Calu3 (cell line): Measurements from ENCODE around the gene SPATA13. TPM values are rescaled to one million over a fixed set of nuclear protein-coding genes. Genes with fewer than 3 reads are reported as not detected.
"Not testable (repeated sequence)": the region's sequence is repeated elsewhere in the genome, so short reads cannot be mapped to it uniquely, and the experiment has no call there.

ENCODE experiments used
- BruUV-seq: library from RNA; stranded (reverse); fragments of 400-500 nt; replicated peaks from 2 replicates; lab custom pipeline; 2021; lab: Mats Ljungman, UMichigan
- CTCF ChIA-PET: fragments of 300-600 bp; sonication (Branson Sonifier 250); formaldehyde crosslinking; loops from one replicate; lab custom pipeline; 2022; ENCODE audit warnings: antibody characterized with exemption; lab: Charles Lee
- DNase-seq: peaks from one replicate; pipeline ENCODE4 v3.0.0; 2022
- H3K27ac Mint-ChIP-seq: one replicate; pipeline ENCODE4 v1.8.0; 2022; ENCODE audit warnings: mixed read lengths; ENCODE audit not compliant: unreplicated experiment
- H3K27me3 Mint-ChIP-seq: one replicate; pipeline ENCODE4 v1.8.0; 2022; ENCODE audit warnings: mixed read lengths; ENCODE audit not compliant: unreplicated experiment
- H3K36me3 Mint-ChIP-seq: one replicate; pipeline ENCODE4 v1.8.0; 2022; ENCODE audit warnings: mild to moderate bottlenecking, moderate library complexity, mixed read lengths; ENCODE audit not compliant: insufficient read depth, unreplicated experiment
- H3K4me1 Mint-ChIP-seq: one replicate; pipeline ENCODE4 v1.8.0; 2022; ENCODE audit warnings: mild to moderate bottlenecking, low read depth, mixed read lengths; ENCODE audit not compliant: unreplicated experiment
- H3K4me3 Mint-ChIP-seq: one replicate; pipeline ENCODE4 v1.8.0; 2022; ENCODE audit warnings: mild to moderate bottlenecking, low read depth, moderate library complexity, mixed read lengths; ENCODE audit not compliant: unreplicated experiment
- H3K9me3 Mint-ChIP-seq: one replicate; pipeline ENCODE4 v1.8.0; 2022; ENCODE audit warnings: low read depth, mixed read lengths; ENCODE audit not compliant: unreplicated experiment
- CTCF ChIP-seq: fragments of 200-600 bp; IDR thresholded peaks from one replicate; pipeline ENCODE4 v1.8.0; 2022; ENCODE audit warnings: antibody characterized with exemption; ENCODE audit not compliant: unreplicated experiment
- intact Hi-C: fragments of 100-400 bp; cut with micrococcal nuclease; formaldehyde crosslinking; loops from one replicate; pipeline ENCODE4 v1.10.0; 2022; ENCODE audit not compliant: unreplicated experiment
- total RNA-seq: library from RNA; stranded (reverse); gene quantifications from 2 replicates; pipeline ENCODE4 v1.2.3, GENCODE V29; 2022

Gene SPATA13
- total RNA-seq, 1 experiment from 2014 or later: 33.8 TPM

DNA sequence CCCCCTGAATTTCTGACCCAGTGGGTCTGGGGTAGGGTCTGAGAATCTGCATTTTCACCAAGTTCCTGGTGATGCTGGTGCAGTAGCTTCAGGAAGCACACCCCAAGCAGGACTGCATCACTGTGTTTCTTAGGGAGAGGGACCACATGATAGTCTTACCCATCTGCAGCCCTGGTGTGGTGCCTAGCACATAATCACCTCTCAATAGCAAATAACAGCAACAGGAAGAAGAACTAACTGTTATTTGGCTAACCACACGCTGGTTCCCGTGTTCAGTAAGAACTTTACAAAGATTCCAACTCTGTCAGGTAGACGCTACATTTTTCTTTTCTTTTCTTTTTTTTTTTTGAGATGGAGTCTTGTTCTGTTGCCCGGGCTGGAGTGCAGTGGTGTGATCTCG lies 41.9 kb upstream of the SPATA13 start:
- peaks cover 12% of the 10 kb centered on the region for H3K4me1 Mint-ChIP-seq
- no peak for DNase-seq
- H3K27ac Mint-ChIP-seq: no peak overlapping the region
- H3K27me3 Mint-ChIP-seq: no peaks in the 10 kb centered on the region
- H3K9me3 Mint-ChIP-seq: peaks cover 2% of the 10 kb centered on the region
- CTCF ChIA-PET: no interaction called here
- no peaks in the 10 kb centered on the region for H3K36me3 Mint-ChIP-seq
- no TSS peak for BruUV-seq
- intact Hi-C loops: no loop called here
- TF ChIP-seq CTCF: no peak
- H3K4me3 Mint-ChIP-seq: no peak overlapping the region

DNA sequence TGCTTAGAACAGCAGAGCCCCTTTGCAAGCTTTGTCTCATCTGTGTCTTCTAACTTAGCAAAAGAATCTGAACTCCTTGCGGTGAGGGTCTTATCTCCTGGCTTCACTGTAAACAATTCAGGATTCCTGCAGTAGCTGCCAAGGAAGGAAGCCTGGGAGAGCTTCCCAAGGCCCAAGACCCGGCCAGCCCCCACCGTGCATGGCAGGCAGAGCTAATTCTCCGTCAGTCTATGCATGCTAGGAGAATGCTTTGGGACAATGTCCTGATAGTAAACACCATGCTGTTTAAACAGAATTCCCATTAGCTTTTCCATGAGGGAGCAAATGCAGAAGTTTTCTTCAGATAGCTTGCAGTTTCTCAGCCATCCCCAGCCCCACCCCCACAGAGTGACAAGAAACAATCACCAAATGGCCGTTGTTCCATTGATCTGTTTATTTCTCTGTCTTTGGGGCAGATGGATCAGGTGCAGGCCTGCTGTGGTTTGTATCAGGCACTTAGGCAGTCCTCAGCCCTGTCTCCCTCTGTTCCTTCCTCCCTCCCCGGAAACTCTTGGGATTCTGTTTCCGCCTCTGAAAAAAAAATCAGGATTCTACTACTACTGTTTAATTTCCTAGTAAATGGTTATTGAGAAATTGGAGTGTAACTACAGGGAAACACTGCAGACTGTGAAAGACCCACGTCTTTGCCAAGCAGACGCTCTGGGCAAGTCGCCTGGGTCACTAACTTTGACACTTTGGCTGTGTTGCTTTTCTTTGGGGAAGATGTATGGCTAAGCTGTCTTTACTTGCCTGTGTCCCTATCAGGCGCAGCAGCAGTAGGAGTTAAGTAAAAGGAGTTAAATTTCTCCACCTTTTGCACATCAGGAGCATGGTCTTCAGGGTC lies 40.7 kb upstream of the SPATA13 start:
- H3K9me3 Mint-ChIP-seq: peaks cover 2% of the 10 kb centered on the region
- intact Hi-C loops: no loop called here
- TF ChIP-seq CTCF: no peak
- H3K4me1 Mint-ChIP-seq: peaks cover 15% of the 10 kb centered on the region
- BruUV-seq: no TSS peak
- H3K27me3 Mint-ChIP-seq: no peaks in the 10 kb centered on the region
- H3K4me3 Mint-ChIP-seq: no peak overlapping the region
- H3K36me3 Mint-ChIP-seq: no peaks in the 10 kb centered on the region
- CTCF ChIA-PET: no interaction called here
- no peak overlapping the region for H3K27ac Mint-ChIP-seq
- no peak for DNase-seq

DNA sequence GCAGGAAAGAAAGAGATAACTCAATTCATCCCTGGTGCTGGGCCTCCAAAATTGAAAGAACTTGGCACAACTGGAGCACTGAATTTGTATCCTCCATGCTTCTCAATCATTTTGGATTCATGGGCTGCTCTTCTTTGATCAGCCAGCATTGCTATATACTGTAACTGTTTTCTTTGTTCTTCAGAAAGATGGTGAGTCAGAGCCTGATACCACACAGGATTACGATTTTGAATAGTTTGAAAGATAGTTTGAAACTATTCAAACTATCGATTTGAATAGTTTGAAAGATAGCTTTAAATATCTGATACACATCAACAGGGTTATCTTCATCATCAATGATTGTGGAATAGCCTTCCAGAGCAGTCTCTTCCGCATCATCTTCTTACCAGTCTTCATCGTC lies 38.5 kb upstream of the SPATA13 start:
- intact Hi-C loops, CTCF ChIA-PET, H3K4me3 Mint-ChIP-seq: not testable (repeated sequence)

GRCh38 chr13:24122569-24122968 lies 38.0 kb upstream of the SPATA13 start:
- H3K4me1 Mint-ChIP-seq: peaks cover 39% of the 10 kb centered on the region
- intact Hi-C loops: no loop called here
- no peak overlapping the region for H3K27ac Mint-ChIP-seq
- H3K27me3 Mint-ChIP-seq: no peaks in the 10 kb centered on the region
- no peak for TF ChIP-seq CTCF
- no peak overlapping the region for H3K4me3 Mint-ChIP-seq
- DNase-seq: no peak
- CTCF ChIA-PET: no interaction called here
- H3K36me3 Mint-ChIP-seq: no peaks in the 10 kb centered on the region
- peaks cover 2% of the 10 kb centered on the region for H3K9me3 Mint-ChIP-seq
- BruUV-seq: no TSS peak

More for the DNA sequence above, 38.5 kb upstream of the SPATA13 start:
- H3K27ac Mint-ChIP-seq, DNase-seq, H3K27me3 Mint-ChIP-seq, H3K9me3 Mint-ChIP-seq, H3K36me3 Mint-ChIP-seq, BruUV-seq: not testable (repeated sequence)
- peaks cover 37% of the 10 kb centered on the region for H3K4me1 Mint-ChIP-seq

DNA sequence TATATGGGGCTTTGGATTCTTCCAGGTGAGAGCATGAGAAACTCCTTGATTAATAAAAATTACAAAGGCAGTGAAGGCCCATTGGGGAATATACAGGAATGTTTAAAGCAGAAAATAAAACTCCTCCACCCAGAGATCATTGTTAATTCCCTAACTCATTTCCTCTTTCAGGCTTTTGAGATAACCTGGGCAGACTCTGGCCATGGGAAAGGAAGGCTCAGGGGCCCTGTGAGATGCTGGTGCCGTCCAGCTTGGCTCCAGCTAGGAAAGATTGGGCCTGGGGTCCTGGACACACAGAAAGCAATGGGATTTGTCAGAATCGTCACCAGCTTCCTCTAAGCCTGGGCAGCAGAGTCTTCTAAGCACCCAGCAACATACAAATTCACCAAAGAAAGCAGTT lies 36.8 kb upstream of the SPATA13 start:
- Mint-ChIP-seq H3K27me3 (no peaks in the 10 kb centered on the region), H3K9me3 (peaks cover 2% of the 10 kb centered on the region), H3K27ac (no peak overlapping the region), H3K4me1 (peaks cover 39% of the 10 kb centered on the region), H3K4me3 (no peak overlapping the region), H3K36me3 (no peaks in the 10 kb centered on the region)
- CTCF ChIA-PET: interaction anchor here (0.8 to 0.9 kb wide), 2 partner anchors 12 to 25 kb away, joined by 3 to 5 read pairs; no protein-coding TSS in a partner anchor
- no peak for TF ChIP-seq CTCF
- intact Hi-C loops: no loop called here
- no peak for DNase-seq
- BruUV-seq: no TSS peak
